ENCODE measurements around the gene PLEKHF1.

DNA sequence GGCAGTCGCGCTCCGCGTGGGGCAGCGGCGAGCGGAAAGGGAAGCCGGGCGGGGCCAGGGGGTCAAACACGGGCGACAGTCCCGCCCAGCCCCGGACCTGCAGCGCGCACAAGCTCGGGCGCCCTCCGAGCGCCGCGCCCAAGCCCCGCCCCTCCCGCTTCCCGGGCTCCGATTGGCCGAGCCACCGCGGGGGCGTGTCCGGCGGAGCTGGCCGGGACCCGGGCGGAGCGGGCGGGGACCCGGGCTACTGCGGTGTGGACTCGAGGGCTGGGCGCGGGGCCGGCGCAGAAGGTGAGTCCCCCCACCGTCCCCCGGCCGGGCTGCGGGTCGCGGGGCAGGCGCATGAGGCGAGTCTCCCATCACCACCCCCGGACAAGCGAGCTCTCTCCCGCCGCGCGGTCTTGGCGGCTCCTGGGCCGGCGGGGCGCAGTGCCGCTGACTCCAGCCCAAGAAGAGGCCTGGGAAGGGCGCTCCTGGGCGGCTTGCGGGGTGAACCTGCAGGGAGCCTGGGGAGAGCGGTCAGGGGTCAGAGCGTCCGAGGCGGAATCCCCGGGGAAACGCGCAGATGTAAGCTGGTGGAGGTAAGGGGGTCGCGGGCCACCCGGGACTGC is at the start of gene PLEKHF1:
- TF ChIP-seq CTCF (IDR thresholded peaks at IDR 0.05) (no peak), POLR2A (IDR thresholded peaks at IDR 0.05) (peak in 1 of 2 donors; percentile 55)
